IPS DF 4.7 (cell line): ENCODE results near the gene RPN2.

Experiments used
- DNase-seq: peaks from one replicate; pipeline ENCODE4 v3.0.0-alpha.2; 2013; ENCODE audit warnings: low spot score; ENCODE audit errors: extremely low read depth

Gene RPN2

GRCh38 chr20:37209661-37210314, 30.7 kb downstream of the RPN2 start:
- no peak for DNase-seq

- no peak for DNase-seq
Measured at GRCh38 chr20:37218441-37218840, 39.3 kb downstream of the RPN2 start.

DNA sequence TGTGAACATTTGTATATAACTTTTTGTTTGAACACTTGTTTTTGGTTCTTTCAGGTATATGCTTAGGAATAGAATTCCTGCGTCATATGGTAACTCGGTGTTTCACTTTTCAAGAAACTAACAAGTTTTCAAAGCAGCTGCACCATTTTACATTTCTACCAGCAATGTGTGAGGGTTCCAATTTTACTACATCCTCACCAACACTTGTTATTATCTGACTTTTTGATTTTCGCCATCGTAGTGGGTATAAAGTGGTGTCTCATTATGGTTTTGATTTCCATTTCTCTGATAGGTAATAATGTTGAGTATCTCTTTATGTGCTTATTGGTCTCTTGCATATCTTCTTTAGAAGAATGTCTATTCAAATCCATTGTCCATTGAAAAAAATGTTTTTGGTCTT, 39.8 kb downstream of the RPN2 start:
- DNase-seq: no peak

DNA sequence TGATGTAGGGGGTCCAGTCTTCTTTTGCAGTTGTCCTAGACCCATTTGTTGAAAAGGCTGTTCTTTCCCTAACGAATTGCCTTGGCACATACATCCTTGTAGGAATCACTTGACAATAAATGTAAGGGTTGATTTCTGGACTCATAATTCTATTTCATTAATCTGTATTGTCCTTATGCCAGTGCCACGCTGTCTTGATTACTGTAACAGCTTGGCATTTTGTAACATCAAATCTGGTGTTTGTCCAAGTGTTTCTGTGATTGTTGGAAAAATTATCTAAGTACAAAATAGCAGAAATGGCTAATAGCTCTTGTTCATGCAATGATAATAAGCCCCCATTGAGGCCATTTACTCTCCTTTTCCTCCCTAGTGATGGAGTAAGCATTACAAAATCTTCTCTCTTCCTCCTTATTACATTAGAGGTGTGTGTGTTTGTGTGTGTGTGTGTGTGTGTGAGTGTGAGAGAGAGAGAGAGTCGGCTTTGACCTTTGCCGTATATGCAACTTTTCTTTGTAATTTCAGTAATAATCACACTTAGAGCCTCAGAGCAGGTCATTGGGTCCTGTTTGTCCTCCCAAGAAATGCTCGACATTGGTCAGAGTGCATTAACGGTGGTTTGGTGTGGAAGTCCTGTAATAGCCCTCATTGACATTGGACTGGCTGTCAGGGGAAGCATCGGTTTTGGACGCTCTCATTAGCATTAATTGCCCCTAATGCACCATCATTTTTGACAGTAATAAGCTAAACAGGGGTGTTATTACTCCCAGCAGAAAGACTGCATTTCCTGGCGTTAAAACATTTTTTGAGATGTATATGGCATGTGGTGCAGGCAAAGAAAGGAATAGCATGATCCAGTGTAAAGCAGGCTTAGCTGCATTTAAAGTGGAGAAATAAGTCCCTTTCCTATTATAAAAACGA, 40.9 kb downstream of the RPN2 start:
- DNase-seq: no peak

DNA sequence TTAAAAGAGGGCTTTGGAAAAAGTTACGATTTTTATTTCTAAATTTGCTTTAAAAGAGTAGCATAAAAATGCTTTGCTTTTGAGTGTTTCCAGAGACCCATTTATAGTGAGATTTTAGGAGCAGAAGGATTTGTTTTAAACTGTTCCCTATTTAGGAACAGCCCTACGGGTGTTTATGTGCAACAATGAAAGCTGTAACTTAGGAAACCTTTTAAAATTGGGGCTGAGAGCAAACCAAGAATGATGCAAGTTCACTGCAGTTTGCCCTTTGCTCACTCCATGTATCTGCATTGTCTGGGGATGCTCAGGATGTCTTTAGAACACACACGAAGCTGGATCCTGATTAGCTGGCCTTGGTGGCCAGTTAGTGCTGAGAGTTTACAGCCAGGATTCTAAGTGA, 41.6 kb downstream of the RPN2 start:
- no peak for DNase-seq

DNA sequence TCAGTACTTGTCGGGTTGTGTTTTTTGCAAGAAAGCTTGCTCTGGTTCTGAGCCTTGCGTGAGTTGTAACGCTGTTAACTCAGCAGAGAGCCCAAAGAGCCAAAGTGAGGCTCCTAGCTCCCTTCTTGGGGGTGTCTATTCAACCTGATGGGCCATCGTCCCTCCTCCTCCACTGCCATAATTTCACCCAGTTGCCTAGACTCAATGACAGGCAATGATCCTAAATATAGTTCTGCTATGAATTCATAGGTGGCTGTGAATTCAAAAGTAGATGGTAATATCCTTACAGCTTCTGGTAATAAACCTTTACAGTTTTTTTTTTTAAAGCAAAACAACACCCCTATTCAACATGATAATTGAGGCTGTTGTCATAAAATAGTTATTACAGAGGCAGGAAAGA, 43.0 kb downstream of the RPN2 start:
- DNase-seq: no peak

GRCh38 chr20:37223053-37223452, 43.9 kb downstream of the RPN2 start:
- no peak for DNase-seq

GRCh38 chr20:37225146-37225545, 46.0 kb downstream of the RPN2 start:
- no peak for DNase-seq

- no peak for DNase-seq
Measured at GRCh38 chr20:37226889-37227288, 47.8 kb downstream of the RPN2 start.

DNA sequence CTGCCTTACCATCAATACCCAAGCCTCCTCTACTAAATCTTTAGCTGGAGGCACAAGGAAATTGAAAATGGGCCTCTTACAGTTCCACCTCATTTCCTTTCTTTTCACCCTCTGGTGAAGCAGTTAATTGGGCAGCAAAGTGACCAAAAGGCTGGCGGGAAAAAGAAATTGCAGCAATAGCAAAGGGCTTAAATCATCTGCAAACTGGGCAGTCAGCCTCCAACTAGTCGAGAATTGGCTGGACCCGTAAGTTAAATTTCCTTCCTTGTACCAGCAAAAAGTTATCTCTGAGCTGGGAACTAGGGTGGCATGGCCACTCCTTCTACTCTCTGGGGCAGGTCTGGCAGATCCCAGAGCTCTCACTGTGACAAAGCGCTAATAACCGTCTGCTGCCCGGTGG, 49.0 kb downstream of the RPN2 start:
- DNase-seq: no peak

DNA sequence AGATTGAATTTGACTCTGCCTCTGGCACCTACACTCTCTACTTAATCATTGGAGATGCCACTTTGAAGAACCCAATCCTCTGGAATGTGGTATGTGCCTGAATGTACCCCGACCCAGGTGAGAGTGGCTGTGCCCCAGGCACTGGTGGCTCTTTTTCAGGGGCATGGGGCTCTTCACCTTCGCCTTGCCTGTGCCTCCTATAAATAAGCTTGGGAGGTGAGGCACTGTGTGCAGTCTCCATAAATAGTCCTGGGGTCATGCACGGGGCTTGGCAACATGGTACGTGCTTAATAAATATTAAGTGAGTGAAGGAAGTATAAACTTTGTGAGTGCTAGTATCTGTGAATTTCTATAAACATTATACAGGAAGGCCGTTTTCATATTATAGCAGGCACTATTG, 49.5 kb downstream of the RPN2 start:
- DNase-seq: no peak

- peak; percentile 46 for DNase-seq
Measured at GRCh38 chr20:37229357-37229756, 50.2 kb downstream of the RPN2 start.

- no peak for DNase-seq
Measured at GRCh38 chr20:37230200-37230599, 51.1 kb downstream of the RPN2 start.

GRCh38 chr20:37231947-37232630, 53.0 kb downstream of the RPN2 start:
- DNase-seq: no peak

DNA sequence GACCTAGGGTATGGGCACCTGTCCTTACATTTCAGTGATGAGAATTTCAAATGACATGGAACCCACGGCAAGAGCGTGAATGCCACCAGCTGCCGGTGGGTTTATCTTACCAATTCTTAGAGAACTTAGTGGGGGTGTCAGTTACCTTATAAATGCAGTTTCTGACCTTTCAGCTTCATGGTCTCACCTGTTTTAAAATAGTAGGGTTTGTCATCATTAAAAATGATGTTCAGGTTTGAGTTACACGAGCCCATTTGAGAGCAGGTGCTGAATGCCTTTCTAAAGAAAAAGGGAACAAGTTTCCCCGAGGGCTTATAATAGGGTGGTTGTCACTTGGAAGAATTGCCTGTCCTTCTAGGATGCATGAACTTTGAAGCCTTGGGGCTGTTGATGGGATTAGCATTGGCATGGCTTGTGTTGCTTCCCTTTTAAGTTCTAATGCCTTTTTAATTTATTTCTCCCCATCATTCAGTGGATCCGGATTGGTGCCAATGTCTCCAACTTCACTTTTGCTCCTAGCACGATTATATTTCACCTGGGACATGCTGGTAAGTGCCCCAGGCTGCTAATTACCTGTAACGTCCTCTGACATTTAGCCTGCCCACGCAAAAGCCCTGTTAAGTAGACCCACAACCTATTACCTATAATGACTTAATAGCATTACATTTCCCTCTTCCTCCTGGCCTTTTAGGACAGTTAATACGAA, 54.6 kb downstream of the RPN2 start:
- DNase-seq: no peak

- DNase-seq: no peak
Measured at GRCh38 chr20:37234254-37234581, 55.1 kb downstream of the RPN2 start.

- DNase-seq: no peak
Measured at GRCh38 chr20:37235065-37235464, 55.9 kb downstream of the RPN2 start.

DNA sequence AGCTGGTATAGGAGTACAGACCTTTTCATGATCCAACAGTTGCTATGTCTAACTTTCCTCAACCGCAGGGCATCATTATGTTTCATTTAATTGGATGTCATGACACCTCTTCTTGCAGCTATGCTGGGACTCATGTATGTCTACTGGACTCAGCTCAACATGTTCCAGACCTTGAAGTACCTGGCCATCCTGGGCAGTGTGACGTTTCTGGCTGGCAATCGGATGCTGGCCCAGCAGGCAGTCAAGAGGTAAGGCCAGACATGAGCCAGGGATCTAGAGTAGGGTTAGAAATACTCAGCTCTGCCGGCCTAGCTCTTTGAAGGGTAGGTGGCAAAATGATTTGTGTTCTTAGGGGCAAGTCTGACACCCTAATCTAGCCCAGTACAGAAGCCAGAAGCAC, 57.3 kb downstream of the RPN2 start:
- DNase-seq: no peak

GRCh38 chr20:37237656-37238055, 58.5 kb downstream of the RPN2 start:
- DNase-seq: no peak

DNA sequence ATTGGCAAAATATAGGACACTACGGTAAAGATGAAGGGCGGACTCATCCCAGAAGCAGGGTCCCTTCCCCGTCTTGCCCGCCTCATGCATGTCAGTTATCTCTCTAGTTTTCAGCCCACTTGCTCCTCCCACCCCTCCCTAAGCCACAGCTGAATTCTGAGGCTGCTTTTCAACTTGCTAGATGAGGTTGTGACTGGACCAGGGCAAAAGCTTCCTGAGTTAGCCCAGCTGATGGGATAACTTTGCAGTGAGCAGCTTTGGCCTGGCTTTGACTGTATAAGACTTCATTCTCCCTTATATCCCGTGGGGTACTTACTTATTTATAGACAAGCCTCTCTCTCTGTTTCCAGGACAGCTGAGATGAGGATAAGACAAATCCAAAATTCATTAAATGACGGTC, 59.3 kb downstream of the RPN2 start:
- no peak for DNase-seq

GRCh38 chr20:37238935-37239451, 59.9 kb downstream of the RPN2 start:
- DNase-seq: no peak
